Progenitor cell of endocrine pancreas (in vitro differentiated cells): ENCODE measurements around the gene SLC6A7. TPM values are rescaled to one million over a fixed set of nuclear protein-coding genes. Genes with fewer than 3 reads are reported as not detected.

Experiments used
- DNase-seq: peaks from one replicate; pipeline ENCODE4 v3.0.0; 2021; ENCODE audit warnings: low spot score; ENCODE audit not compliant: unreplicated experiment
- H3K27ac Mint-ChIP-seq: 2 replicates; pipeline ENCODE4 v1.8.0; 2021; ENCODE audit warnings: mild to moderate bottlenecking, moderate library complexity, mixed read lengths
- H3K27me3 Mint-ChIP-seq: 2 replicates; pipeline ENCODE4 v1.8.0; 2021; ENCODE audit warnings: mixed read lengths
- H3K36me3 Mint-ChIP-seq: 2 replicates; pipeline ENCODE4 v1.8.0; 2022; ENCODE audit warnings: mixed read lengths; ENCODE audit not compliant: insufficient read depth
- H3K4me1 Mint-ChIP-seq: 2 replicates; pipeline ENCODE4 v1.8.0; 2021; ENCODE audit warnings: low read depth, mixed read lengths
- H3K4me3 Mint-ChIP-seq: 2 replicates; pipeline ENCODE4 v1.8.0; 2021; ENCODE audit warnings: low read depth, mild to moderate bottlenecking, moderate library complexity, mixed read lengths
- H3K9me3 Mint-ChIP-seq: 2 replicates; pipeline ENCODE4 v1.8.0; 2021; ENCODE audit warnings: low read depth, mixed read lengths
- CTCF ChIP-seq: fragments of 200-600 bp; sonication (generic); IDR thresholded peaks from one replicate; pipeline ENCODE4 v1.5.0; 2021; ENCODE audit warnings: antibody characterized with exemption, mild to moderate bottlenecking; ENCODE audit not compliant: unreplicated experiment
- total RNA-seq: library from RNA; stranded (reverse); gene quantifications from 2 replicates; pipeline ENCODE4 v1.2.1, GENCODE V29; 2021

SLC6A7 gene
- total RNA-seq, 1 donor from 2014 or later = not detected

- no peaks in the 10 kb centered on the region for H3K36me3 Mint-ChIP-seq
- peaks cover 12% of the 10 kb centered on the region for H3K4me1 Mint-ChIP-seq
- H3K4me3 Mint-ChIP-seq = no peak overlapping the region
- no peak for DNase-seq
- TF ChIP-seq CTCF = no peak
- no peaks in the 10 kb centered on the region for H3K9me3 Mint-ChIP-seq
- H3K27ac Mint-ChIP-seq = no peak overlapping the region
- peaks cover 6% of the 10 kb centered on the region for H3K27me3 Mint-ChIP-seq
Measured at GRCh38 chr5:150257424-150257823, 67.6 kb downstream of the SLC6A7 start.

DNA sequence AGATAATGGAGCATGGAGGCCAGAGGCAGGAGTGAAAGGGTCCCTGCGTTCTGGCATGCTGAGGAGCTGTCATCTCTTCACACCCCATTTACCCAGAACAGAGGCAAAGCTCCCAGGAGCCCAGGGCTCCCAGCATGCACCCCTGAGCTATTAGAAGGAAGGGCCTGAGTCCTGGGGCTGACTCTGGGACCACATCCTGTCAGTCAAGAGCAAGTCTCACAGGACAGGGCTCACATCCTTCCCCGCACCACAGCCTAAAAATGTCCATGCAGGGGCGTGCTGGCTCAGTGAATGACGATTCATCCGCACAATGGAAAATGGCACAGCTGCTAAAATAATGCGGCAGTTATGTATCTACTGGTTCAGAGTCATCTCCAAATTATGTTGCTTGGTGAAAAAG is 68.3 kb downstream of the SLC6A7 start:
- peaks cover 9% of the 10 kb centered on the region for H3K27me3 Mint-ChIP-seq
- DNase-seq = no peak
- peaks cover 12% of the 10 kb centered on the region for H3K4me1 Mint-ChIP-seq

More for the DNA sequence above, 68.3 kb downstream of the SLC6A7 start:
- Mint-ChIP-seq H3K9me3 (no peaks in the 10 kb centered on the region), H3K27ac (no peak overlapping the region), H3K36me3 (no peaks in the 10 kb centered on the region), H3K4me3 (no peak overlapping the region)
- TF ChIP-seq CTCF = no peak

Other genes with a start within 250 kb of the SLC6A7 start
- gene PDE6A, start 245.3 kb upstream of the SLC6A7 start, total RNA-seq = 0.07 TPM in 1 of 2 replicates, not detected in the other
- gene SLC26A2, start 229.3 kb upstream of the SLC6A7 start, total RNA-seq = 11.7 and 12.6 TPM in 2 replicates
- 3.8 and 4.2 TPM in 2 replicates for gene TIGD6, start 189.4 kb upstream of the SLC6A7 start, total RNA-seq
- 39.9 and 42.3 TPM in 2 replicates for gene HMGXB3, start 189.3 kb upstream of the SLC6A7 start, total RNA-seq
- not detected in 2 replicates for gene CSF1R, start 103.5 kb upstream of the SLC6A7 start, total RNA-seq
- 1.2 and 2.3 TPM in 2 replicates for gene PDGFRB, start 34.2 kb upstream of the SLC6A7 start, total RNA-seq
- 0.31 and 0.43 TPM in 2 replicates for gene CDX1, start 23.3 kb upstream of the SLC6A7 start, total RNA-seq
- not detected in 2 replicates for gene CAMK2A, start 99.7 kb downstream of the SLC6A7 start, total RNA-seq
- 0.24 TPM in 1 of 2 replicates, not detected in the other for gene ARSI, start 112.8 kb downstream of the SLC6A7 start, total RNA-seq
- gene TCOF1, start 167.6 kb downstream of the SLC6A7 start, total RNA-seq = 58.9 and 66.7 TPM in 2 replicates
- gene CD74, start 222.8 kb downstream of the SLC6A7 start, total RNA-seq = 41.3 and 45.8 TPM in 2 replicates